ENCODE results near the gene GOLGA2. TPM values are rescaled to one million over a fixed set of nuclear protein-coding genes. Genes with fewer than 3 reads are reported as not detected.

GOLGA2 gene
- polyA plus RNA-seq, 3 donors from 2014 or later = 4.3 to 11.7 (median 4.9) TPM

GRCh38 chr9:128309551-128309950, 33.7 kb upstream of the GOLGA2 start:
- no peak for DNase-seq
- H3K36me3 Mint-ChIP-seq = peaks cover 0 to 24% (median 8%) of the 10 kb centered on the region in 3 donors
- H3K27ac Mint-ChIP-seq = no peak overlapping the region
- no peaks in the 10 kb centered on the region for H3K9me3 Mint-ChIP-seq
- no peak overlapping the region for H3K4me3 Mint-ChIP-seq
- H3K4me1 Mint-ChIP-seq = no peaks in the 10 kb centered on the region
- H3K27me3 Mint-ChIP-seq (ENCODE audit: low read depth in 3 of 3) = no peaks in the 10 kb centered on the region

- Mint-ChIP-seq H3K27me3 (ENCODE audit: low read depth in 3 of 3) (peaks cover 0 to 2% (median 0%) of the 10 kb centered on the region in 3 donors), H3K4me3 (no peak overlapping the region), H3K27ac (no peak overlapping the region), H3K9me3 (no peaks in the 10 kb centered on the region), H3K36me3 (peaks cover 0 to 12% (median 8%) of the 10 kb centered on the region in 3 donors), H3K4me1 (no peaks in the 10 kb centered on the region)
- DNase-seq = no peak
Observed at GRCh38 chr9:128304971-128305288, 29.1 kb upstream of the GOLGA2 start.

GRCh38 chr9:128304136-128304970, 28.5 kb upstream of the GOLGA2 start:
- DNase-seq = no peak
- Mint-ChIP-seq H3K36me3 (peaks cover 0 to 7% (median 7%) of the 10 kb centered on the region in 3 donors), H3K9me3 (no peaks in the 10 kb centered on the region), H3K4me3 (no peak overlapping the region), H3K27ac (peak overlapping the region in 2 of 6 donors; percentile 11 to 71), H3K27me3 (ENCODE audit: low read depth in 3 of 3) (peaks cover 0 to 2% (median 0%) of the 10 kb centered on the region in 3 donors), H3K4me1 (no peaks in the 10 kb centered on the region)

- Mint-ChIP-seq H3K9me3 (no peaks in the 10 kb centered on the region), H3K36me3 (peaks cover 0 to 4% (median 0%) of the 10 kb centered on the region in 3 donors), H3K4me3 (no peak overlapping the region), H3K27ac (no peak overlapping the region), H3K27me3 (ENCODE audit: low read depth in 3 of 3) (peaks cover 0 to 2% (median 0%) of the 10 kb centered on the region in 3 donors), H3K4me1 (peaks cover 7 to 11% of the 10 kb centered on the region in 2 donors)
- DNase-seq = no peak
Observed at GRCh38 chr9:128298535-128299482, 23.0 kb upstream of the GOLGA2 start.

- Mint-ChIP-seq H3K4me1 (peaks cover 7 to 11% of the 10 kb centered on the region in 2 donors), H3K4me3 (no peak overlapping the region), H3K27ac (no peak overlapping the region)
Observed at GRCh38 chr9:128297221-128297773, 21.5 kb upstream of the GOLGA2 start.

GRCh38 chr9:128296340-128297220, 20.8 kb upstream of the GOLGA2 start:
- no peak for DNase-seq
- Mint-ChIP-seq H3K4me3 (no peak overlapping the region), H3K4me1 (peaks cover 7 to 11% of the 10 kb centered on the region in 2 donors), H3K9me3 (no peaks in the 10 kb centered on the region), H3K27me3 (ENCODE audit: low read depth in 3 of 3) (no peaks in the 10 kb centered on the region), H3K27ac (no peak overlapping the region), H3K36me3 (peaks cover 0 to 4% (median 0%) of the 10 kb centered on the region in 3 donors)

More at GRCh38 chr9:128297221-128297773, 21.5 kb upstream of the GOLGA2 start:
- peaks cover 0 to 4% (median 0%) of the 10 kb centered on the region in 3 donors for H3K36me3 Mint-ChIP-seq
- no peak for DNase-seq
- H3K9me3 Mint-ChIP-seq = no peaks in the 10 kb centered on the region
- no peaks in the 10 kb centered on the region for H3K27me3 Mint-ChIP-seq (ENCODE audit: low read depth in 3 of 3)

GRCh38 chr9:128294142-128294541, 18.3 kb upstream of the GOLGA2 start:
- no peak for DNase-seq
- H3K9me3 Mint-ChIP-seq = no peaks in the 10 kb centered on the region
- H3K4me1 Mint-ChIP-seq = peaks cover 7 to 11% of the 10 kb centered on the region in 2 donors
- peaks cover 0 to 4% (median under 1%) of the 10 kb centered on the region in 3 donors for H3K36me3 Mint-ChIP-seq
- H3K4me3 Mint-ChIP-seq = no peak overlapping the region
- no peak overlapping the region for H3K27ac Mint-ChIP-seq
- H3K27me3 Mint-ChIP-seq (ENCODE audit: low read depth in 3 of 3) = no peaks in the 10 kb centered on the region

- DNase-seq = no peak
- no peaks in the 10 kb centered on the region for H3K9me3 Mint-ChIP-seq
- no peak overlapping the region for H3K4me3 Mint-ChIP-seq
- H3K27me3 Mint-ChIP-seq (ENCODE audit: low read depth in 3 of 3) = no peaks in the 10 kb centered on the region
- no peak overlapping the region for H3K27ac Mint-ChIP-seq
- H3K36me3 Mint-ChIP-seq = peaks cover 4 to 8% (median 4%) of the 10 kb centered on the region in 3 donors
- H3K4me1 Mint-ChIP-seq = peaks cover 7 to 11% of the 10 kb centered on the region in 2 donors
Observed at GRCh38 chr9:128293091-128293490, 17.3 kb upstream of the GOLGA2 start.

GRCh38 chr9:128292009-128292408, 16.2 kb upstream of the GOLGA2 start:
- no peak overlapping the region for H3K27ac Mint-ChIP-seq
- no peaks in the 10 kb centered on the region for H3K27me3 Mint-ChIP-seq (ENCODE audit: low read depth in 3 of 3)
- no peak for DNase-seq
- no peaks in the 10 kb centered on the region for H3K9me3 Mint-ChIP-seq
- peaks cover 4 to 12% (median 4%) of the 10 kb centered on the region in 3 donors for H3K36me3 Mint-ChIP-seq
- H3K4me3 Mint-ChIP-seq = no peak overlapping the region
- peaks cover 7 to 11% of the 10 kb centered on the region in 2 donors for H3K4me1 Mint-ChIP-seq

- H3K36me3 Mint-ChIP-seq = peaks cover 0 to 20% (median 4%) of the 10 kb centered on the region in 3 donors
- DNase-seq = no peak
- no peaks in the 10 kb centered on the region for H3K4me1 Mint-ChIP-seq
- no peaks in the 10 kb centered on the region for H3K9me3 Mint-ChIP-seq
- no peak overlapping the region for H3K27ac Mint-ChIP-seq
- peaks cover 0 to 2% (median 0%) of the 10 kb centered on the region in 3 donors for H3K27me3 Mint-ChIP-seq (ENCODE audit: low read depth in 3 of 3)
- no peak overlapping the region for H3K4me3 Mint-ChIP-seq
Observed at GRCh38 chr9:128288273-128289004, 12.6 kb upstream of the GOLGA2 start.

GRCh38 chr9:128286440-128286839, 10.6 kb upstream of the GOLGA2 start:
- H3K4me3 Mint-ChIP-seq = no peak overlapping the region

GRCh38 chr9:128285033-128285784, 9.4 kb upstream of the GOLGA2 start:
- Mint-ChIP-seq H3K36me3 (peaks cover 0 to 20% (median 4%) of the 10 kb centered on the region in 3 donors), H3K27ac (no peak overlapping the region), H3K4me1 (peaks cover 0 to under 1% of the 10 kb centered on the region in 2 donors), H3K9me3 (no peaks in the 10 kb centered on the region), H3K4me3 (no peak overlapping the region), H3K27me3 (ENCODE audit: low read depth in 3 of 3) (peaks cover 0 to 2% (median 0%) of the 10 kb centered on the region in 3 donors)
- DNase-seq = no peak

More at GRCh38 chr9:128286440-128286839, 10.6 kb upstream of the GOLGA2 start:
- DNase-seq = no peak
- peaks cover 0 to 20% (median 4%) of the 10 kb centered on the region in 3 donors for H3K36me3 Mint-ChIP-seq
- no peaks in the 10 kb centered on the region for H3K9me3 Mint-ChIP-seq
- H3K4me1 Mint-ChIP-seq = no peaks in the 10 kb centered on the region
- H3K27me3 Mint-ChIP-seq (ENCODE audit: low read depth in 3 of 3) = peaks cover 0 to 2% (median 0%) of the 10 kb centered on the region in 3 donors
- no peak overlapping the region for H3K27ac Mint-ChIP-seq
